Cerebellar nuclear complex (tissue), 1 donor: ENCODE data around the gene PRKN.

Source experiments
- DNase-seq, 2 experiments: peaks; one replicate each; lab custom pipeline; 2025; lab: John Stamatoyannopoulos, UW

PRKN gene

DNA sequence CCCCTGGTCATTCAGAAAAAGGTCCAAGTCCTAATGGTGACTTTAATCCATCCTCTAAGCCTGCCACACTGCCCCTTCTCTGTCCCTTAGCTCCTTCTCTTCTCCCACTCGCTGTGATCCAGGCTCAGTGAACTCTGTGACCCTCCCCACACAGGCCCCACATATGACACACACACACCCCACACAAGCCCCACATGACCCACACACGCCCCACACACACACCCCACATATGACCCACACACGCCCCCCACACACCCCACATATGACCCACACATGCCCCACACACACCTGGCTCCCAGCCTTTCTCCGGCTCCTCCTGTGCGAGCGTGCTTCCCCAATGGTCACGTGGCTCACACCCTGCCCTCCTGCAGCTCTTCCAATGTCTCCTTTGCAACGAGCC lies 925.3 kb downstream of the PRKN start:
- no peak for DNase-seq

DNA sequence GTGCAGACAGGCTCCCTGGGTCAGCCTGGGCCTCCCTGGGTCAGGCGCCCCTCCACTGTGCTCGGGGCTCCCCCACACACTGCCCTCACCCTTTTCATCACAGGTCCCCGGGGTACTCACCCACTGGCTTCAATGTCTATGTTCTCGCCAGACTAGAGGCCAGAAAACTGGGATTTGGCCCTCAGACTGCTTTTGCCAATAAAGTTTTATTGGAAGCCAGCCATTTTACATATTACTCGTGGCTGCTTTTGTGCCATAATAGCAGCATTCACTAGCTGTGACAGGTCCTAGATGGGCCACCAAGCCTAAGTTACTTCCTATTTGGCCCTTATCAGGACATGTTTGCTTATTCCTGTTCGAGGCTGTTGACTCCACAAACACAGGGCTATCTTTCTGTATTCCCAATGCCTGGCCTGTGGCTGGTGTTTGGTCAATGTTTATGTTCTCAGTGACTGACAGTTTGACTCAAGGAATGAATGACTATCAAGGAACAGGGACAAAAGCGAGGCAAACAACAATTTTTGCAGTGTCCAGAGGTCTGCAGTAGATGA lies 928.6 kb downstream of the PRKN start:
- no peak for DNase-seq

DNA sequence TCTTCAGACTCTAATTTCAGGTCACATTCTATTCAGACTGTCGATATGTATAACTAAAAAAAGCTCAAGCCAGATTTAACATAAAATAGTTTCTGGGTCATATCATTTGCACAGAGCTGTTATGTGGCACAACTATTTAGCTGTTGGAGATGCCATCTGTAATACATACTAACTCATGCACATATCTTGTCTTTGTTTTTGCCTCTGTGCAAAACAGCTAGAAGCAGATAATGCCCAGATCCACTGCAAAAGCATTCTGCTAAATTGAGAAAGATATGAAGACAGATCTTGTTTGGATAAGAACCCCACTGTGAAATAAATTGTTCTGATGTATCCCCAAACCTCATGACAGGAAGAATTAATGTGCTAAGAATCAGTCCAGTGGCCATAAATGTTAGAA lies 930.9 kb downstream of the PRKN start:
- DNase-seq: no peak

DNA sequence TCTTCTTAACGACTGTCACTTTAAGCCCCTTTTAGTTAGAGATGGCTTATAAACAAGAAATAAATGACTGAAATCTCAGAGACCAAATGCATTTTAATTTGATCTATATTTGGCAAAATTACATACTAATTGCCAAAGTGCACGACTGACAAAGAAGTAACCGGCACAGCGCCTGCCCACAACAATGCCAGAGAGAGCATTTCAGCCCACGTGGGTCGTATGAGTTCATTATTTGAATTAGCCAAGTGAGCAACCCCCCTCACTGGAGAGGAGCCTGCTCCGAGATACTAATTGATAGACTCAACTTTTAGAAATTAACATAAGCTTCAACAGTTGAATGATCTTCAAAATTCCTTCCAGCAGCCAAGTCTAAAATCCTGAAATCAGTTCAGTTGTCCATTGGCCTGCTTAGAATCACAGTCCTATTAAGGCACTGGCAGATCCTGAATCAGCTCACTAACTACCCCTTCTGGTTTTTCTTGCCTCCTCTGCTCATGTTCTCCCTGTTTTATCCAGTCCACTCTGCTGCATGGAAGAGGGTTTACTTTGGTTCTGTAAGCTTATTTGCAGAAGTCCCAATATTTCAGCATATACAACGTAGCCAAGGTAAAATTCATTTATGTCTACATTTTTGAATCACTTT lies 934.6 kb downstream of the PRKN start:
- DNase-seq: no peak

DNA sequence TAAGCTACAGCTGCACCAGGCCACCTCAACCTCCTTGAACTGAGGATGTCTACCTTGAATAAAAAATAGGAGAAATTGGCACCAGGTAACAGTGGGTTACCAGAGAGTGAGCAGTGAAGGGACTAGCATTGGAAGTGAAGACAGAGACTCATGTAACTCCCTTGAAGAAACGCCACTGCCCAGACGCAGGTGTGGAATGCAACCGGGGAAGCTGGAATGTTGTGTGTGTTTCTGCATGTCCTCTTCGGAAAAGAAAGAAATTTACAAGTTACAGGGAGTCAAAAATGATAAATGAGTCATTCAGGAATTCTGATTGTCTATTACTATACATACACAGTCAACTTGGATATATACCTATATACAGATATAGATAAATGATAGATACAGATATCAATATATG lies 939.0 kb downstream of the PRKN start:
- no peak for DNase-seq

DNA sequence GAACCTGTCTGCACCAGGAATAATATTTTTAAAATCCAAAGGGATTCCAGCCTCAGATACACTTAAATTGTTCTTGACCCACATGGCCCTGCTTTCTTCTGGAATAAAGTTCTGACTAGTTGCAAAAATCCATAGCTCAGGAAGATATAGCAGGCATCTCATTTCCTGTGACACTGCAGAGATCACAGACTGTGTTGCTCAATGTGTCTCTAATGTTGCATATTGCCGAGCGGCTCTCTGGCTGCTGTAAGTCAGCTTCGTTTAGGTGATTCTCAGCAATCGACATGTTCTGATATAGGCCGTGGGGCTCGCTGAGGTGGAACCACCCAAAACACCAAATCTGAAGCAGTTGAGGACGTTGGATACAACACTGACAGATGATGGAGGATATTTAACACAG lies 955.4 kb downstream of the PRKN start:
- no peak for DNase-seq

DNA sequence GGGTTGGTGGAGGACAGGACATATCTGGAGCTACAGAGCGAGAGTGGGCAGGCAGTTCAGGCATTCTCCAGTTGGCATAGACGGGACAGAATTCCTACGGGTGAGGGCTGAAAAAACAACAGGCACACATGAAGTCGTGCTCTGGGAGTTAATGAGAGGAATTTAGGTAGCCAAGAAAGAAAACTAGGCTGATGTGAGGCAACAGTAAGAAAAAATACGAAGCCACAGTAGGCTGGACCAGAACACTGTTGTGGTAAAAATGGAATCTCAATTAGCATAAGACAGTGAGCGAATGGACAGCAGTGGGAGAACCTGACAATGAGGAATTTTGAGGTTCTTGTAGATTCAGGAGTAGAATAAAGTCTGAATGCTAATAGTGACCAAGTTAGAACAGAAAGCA lies 965.6 kb downstream of the PRKN start:
- DNase-seq: no peak

DNA sequence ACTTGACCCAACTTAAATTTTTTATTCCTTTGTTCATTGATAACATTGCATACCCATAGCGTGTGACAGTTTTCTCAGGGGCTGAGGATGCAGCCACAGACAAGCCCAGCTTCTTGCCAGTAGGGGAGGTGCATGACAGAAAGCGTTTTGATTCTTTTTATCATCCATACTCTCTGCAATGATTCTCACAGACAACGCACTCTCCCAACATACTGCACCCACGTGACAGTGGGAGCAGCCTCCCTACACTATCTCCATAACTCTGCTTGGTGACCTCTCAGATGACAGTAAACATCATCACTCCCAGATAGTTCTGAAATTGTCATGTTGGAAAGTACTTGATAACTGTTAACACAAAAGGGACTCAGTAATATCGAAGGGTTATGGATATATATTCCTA lies 972.5 kb downstream of the PRKN start:
- no peak for DNase-seq

DNA sequence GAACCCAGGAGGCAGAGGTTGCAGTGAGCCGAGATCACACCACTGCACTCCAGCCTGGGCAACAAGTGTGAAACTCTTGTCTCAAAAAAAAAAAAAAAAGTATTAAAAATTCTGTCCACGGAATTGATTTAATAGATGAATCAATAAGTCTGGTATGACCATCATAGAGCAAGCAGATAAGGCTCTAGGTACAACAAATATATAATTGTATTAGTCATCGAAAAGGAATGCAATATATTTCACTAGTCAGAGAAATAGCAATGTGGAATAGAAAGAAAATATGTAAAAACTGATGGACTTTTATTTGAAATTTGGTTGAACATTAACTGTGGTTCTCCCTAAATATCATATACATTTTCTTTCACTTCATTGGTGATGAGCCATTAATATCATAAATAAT lies 976.9 kb downstream of the PRKN start:
- no peak for DNase-seq

DNA sequence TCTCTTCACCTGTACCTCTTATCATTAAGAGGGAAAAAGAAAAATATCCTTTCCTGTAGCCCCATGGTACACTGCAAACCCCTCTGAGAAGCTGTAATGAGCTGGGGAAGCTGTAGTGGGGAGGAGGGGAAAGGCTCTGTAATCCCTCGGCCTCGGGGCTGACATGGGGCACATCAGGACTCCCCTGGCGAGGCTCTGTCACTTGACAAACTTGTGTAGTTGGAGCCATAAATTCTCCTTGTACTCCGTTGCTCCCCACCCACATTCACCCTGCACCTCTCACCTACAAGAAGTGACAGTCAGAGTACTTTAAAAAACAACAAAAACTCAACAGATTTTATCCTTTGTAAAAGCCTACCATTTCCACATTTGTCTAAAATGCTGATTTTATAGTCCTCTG lies 978.0 kb downstream of the PRKN start:
- no peak for DNase-seq

DNA sequence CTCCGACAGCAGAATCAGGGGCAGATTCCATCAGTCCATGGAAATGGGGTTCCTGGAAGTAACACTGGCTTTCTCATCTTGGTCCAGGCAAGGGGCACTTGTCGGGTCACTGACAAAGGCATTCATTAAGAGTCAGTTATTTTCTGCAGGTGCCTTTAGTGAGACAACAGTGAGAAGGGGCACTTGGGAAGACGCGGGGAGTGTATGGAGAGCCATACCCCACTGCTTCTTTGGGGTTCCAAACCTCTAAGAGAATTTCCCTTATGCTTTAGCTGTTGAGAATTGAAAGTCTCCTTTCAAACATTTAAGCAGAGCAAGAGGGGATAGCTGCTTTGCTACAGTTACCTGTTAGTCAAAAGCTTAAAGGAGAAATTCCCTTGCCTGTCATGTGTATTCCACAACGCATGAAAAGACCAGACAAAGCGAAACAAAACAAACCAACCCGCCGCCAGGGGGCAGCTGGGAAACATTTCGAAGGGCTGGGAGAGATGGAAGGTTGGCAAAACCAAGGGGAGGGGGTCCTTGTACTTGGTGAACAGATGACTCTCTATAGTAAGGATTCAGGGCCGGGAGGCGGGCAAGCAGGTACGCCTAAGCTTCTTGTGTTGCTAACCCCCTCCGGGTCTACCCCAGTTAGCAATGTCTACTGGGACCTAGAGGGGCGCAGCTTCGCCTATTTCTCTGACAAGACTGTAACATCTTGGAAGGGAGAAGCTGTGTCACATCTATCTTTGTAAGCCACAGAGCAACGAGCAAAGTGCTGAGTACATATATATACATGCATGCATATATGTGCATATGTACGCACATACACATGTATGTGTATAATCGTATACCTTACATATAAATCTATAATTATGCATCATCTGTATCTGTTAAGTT lies 978.8 kb downstream of the PRKN start:
- DNase-seq: no peak

DNA sequence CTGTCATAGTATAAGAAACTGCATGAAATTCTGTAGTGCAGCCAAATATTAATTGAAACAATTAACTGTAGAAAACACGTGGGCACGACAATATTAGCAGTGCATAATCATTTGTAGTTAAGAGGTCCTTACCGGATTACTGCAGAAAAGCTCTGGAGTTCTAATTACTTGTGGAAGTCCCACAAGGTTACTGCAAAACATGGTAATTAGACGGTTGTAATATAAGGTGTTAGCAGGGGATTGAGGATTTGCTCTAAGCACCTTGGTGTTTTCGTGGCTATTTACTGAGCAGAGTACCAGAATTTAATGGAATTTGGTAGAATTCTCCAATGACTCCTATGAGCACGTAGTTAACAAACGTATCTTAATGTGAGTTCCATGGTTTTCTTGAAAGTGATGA lies 980.1 kb downstream of the PRKN start:
- no peak for DNase-seq

DNA sequence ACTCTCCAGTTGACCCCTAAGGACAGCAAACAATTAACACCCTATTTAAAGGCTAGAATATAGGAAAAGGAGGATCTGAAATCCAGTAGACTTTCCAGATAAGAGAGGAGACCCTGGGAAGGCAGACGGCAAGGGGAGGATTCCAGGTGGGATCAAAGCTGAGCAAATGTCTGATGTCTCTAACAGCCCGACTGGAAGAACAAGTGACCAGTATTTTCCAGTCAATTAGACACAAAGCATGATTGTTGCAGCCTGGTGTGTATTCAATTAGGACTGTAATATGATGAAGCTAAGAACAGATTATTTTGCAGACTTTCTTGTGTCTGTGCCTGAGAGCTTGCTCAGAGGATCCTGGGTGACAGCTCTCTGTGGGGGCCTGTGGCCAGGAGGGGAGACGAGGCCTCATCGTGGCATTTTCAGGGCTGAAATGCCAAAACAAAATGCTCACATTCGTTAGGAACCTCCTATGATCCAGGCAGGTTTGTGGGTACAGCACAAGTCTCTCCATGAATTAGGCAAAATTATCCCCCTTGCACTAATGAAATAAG lies 981.9 kb downstream of the PRKN start:
- DNase-seq: no peak

DNA sequence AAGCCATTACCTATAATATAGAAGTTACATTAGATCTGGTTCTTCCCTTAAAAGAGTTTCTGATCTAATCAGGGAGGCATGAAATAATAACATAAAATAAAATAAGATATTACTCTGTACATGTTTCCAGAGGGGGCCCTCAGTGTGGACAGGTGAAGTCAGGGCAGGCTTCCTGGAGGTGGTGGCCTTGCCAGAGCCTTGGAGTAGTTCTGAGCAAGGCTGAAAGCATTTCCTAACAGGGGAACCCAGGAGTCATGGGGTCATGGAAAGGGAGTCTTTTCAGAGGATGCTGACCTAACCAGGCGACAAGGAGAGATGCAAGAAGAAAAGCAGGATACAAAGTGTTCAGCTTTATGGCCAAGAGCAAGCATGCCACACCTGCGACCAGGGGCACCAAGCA lies 982.4 kb downstream of the PRKN start:
- no peak for DNase-seq

DNA sequence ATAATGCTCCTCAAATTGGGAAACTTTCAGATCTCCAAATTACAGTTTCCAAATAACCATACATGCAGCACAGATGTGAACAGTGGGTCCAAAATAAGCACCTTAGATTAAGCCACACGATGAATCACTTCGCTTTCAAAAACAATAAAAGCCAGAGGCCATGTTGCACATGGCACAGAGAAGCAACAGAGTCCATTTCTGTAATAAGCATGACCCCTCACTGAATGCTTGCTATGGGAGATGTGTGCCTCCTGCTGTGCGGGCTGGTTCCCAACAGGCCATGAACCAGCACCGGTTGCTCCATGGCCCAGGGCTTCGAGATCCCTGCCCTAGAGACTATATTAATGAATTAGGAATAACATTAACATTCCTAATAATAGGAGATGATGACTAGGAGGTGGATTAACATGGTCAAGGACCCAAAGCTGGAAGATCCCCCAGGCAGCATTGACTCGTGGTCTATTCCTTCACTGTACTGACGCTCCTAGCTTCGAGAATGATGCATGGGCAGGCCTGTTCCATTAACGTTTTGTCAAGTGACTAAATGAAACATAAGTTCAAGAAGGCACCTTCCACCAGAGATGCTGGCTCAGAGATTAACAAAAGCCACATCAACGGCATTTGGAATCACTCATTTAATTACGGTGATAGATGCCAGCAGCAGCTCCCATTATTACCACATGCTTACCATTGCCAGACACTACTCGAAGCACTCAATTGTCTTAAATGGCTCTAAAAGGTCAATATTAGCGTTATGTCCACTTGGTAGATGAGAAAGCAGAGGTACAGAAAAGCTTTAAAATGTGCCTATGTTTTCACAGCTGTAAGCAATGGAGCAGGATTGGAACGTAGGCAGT lies 983.1 kb downstream of the PRKN start:
- DNase-seq: no peak

DNA sequence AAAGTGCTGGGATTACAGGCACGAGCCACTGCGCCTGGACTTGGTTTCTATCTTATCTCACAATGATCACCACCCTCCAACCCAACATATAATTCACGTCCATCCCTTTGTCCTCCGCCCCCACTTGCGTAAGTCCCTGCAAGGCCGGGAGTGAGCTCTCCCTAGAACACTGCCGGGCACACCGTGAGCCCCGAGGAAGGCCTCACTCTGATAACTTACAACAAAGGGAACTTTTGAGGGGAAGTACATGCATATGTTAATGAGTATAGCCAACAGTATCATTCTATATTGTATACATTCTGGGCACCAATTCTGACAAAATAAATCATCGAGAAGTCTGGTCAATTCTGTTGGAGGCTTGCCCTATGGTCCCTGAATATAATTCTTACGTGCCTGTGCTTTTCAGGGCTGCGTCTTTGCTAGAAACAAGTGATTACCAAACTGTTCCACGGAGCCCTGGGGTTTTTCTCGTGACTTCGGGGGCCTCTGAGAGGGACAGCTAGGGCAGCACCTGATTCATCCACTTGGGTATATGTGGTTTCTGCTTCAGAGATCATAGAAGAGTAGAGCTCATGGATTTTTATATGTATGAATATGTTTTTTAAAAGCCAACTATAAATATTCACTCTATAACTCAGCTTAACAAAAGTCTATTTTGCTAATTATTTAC lies 983.9 kb downstream of the PRKN start:
- DNase-seq: no peak

DNA sequence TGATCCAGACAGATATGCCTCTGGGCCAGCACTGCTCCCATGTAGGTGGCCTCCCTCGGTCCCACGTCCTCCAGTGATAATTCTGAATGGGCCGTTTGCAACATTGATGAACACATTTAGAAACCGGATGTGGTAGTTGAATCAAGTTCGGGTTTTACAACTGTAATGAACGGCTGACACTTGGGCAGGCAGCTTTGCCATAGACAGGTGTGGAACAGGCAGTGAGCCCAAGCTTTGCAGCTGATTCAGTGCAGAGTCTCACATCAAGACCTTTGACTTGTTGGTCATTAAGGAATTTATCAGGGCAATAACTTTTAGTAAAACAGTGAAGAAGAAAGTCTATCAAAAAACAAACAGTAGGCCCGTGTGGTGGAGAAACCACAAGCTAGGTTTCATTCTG lies 987.1 kb downstream of the PRKN start:
- no peak for DNase-seq

DNA sequence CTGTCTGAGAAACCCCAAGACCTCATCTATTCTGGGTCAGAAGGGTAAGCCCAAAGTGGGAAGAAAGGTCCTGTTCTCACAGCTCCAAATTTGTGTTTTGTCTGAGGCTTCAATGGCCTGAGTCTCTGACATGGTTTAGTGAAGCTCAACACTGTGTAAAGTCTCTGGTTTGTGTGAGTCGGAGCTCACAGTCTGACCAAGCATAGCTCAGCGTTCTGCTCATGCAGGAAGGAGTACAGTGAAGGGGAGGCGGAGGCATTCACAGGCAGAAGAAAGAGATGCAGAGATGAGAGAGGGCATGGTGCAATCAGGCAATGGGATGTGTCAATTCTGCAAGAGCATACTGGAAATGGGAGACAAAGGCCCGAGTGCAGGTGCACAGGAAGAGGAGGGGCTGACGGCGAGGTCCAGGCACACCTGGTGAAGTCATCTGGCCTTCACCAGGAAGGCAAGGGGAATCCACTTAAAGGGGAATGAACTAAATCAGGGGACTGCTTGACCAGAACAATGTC lies 990.7 kb downstream of the PRKN start:
- DNase-seq: no peak

DNA sequence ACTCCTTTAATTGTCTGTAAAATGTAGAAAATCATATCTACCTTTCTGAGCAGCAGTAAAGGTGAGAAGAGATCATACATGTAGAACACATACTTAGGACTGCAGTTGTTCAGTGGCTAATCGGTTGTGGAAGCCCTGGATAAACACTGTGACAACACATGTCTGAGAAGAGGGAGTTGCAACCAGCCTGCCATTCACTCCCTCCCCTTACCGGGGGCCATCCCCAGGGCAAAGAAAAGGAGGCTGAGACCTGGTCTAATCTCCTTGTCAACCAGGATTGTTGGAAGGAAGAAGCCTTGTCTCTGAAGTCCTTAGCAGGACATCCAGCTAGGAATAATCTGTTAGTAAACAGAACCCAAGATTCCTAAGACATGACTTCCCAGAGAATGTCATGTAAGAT lies 991.2 kb downstream of the PRKN start:
- no peak for DNase-seq

DNA sequence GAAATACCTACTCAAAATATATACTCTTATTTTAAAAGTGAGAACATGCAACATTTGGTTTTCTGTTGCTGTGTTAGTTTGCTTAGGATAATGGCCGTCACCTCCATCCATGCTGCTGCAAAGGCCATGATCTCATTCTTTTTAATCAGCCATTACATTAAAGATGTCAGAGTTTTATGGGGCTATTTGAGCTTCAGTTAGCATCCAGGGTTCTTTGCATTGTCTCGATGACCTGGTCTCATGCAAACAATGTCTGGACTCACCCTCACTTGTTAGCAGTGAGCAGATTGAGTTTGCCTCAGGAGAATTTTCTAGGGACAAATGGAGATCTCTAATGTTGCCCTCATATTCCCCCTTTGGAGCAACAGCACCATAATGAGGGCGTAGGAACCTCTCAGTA lies 995.0 kb downstream of the PRKN start:
- no peak for DNase-seq

DNA sequence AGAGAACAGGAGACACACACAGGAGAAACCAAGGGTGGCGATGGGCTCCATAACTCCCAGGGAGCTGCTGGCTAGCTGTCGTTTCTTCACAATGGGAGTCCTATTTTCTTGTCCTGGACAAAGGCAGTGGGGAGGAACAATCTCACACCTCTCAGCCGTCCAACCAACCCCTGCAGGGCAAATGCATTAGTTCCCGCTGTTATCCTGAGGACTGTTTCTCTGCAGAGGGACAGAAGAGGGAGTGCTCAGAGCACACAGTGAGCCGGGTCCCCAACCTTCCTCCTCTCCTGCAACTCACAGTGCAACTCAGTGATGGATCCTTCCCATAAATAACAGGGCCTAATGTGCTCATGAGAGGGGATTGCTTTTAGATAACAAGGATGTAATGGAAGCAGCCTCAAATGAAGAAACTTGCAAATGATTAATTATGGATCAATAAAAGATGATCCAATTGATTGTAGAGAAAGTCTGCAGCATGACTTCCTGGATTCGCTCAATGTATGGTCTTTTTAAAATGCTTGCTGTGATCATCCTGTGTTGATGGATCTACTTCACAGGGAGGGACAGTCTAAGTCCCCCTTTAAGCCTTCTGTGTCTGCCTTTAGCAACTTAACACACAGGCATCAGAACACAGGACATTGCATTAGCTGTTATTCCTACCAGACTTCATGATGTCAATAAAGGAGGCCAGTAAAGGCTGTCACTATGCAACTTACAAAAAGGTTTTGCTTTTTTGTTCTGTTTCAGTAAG lies 1000.3 kb downstream of the PRKN start:
- DNase-seq: no peak
